Mononuclear cell (primary cell): ENCODE data around the gene PMEPA1. TPM values are rescaled to one million over a fixed set of nuclear protein-coding genes. Genes with fewer than 3 reads are reported as not detected.

Source experiments
- H3K27me3 ChIP-seq: 2 replicates; pipeline ENCODE4 v1.6.0; 2011; ENCODE audit warnings: low read length, control low read depth; ENCODE audit not compliant: insufficient read depth
- H3K4me1 ChIP-seq: 2 replicates; pipeline ENCODE4 v1.5.1; 2011; ENCODE audit warnings: mild to moderate bottlenecking, low read length, control low read depth; ENCODE audit not compliant: insufficient read depth
- H3K4me3 ChIP-seq: 2 replicates; pipeline ENCODE4 v1.5.1; 2011; ENCODE audit warnings: mild to moderate bottlenecking, low read length, moderate library complexity
- H3K9me3 ChIP-seq: 2 replicates; pipeline ENCODE4 v1.5.1; 2011; ENCODE audit warnings: low read depth, mild to moderate bottlenecking, control low read depth, low read length
- total RNA-seq: library from RNA; depleted of rRNA; stranded (reverse); fragments of >200 nt; gene quantifications from one replicate; pipeline ENCODE4 v1.2.3, GENCODE V29; 2012

Gene PMEPA1
- total RNA-seq, 1 donor, result 1.0 TPM

GRCh38 chr20:57671662-57672061 lies 38.2 kb downstream of the PMEPA1 start:
- H3K27me3 ChIP-seq, result no peaks in the 10 kb centered on the region
- H3K4me1 ChIP-seq, result peaks cover 11% of the 10 kb centered on the region
- H3K4me3 ChIP-seq, result no peak overlapping the region
- H3K9me3 ChIP-seq, result no peaks in the 10 kb centered on the region

- H3K4me3 ChIP-seq, result no peak overlapping the region
- peaks cover 8% of the 10 kb centered on the region for H3K4me1 ChIP-seq
- no peaks in the 10 kb centered on the region for H3K27me3 ChIP-seq
- no peaks in the 10 kb centered on the region for H3K9me3 ChIP-seq
Observed at GRCh38 chr20:57671072-57671391, 38.8 kb downstream of the PMEPA1 start.

- H3K4me1 ChIP-seq, result peaks cover 8% of the 10 kb centered on the region
- no peak overlapping the region for H3K4me3 ChIP-seq
- H3K9me3 ChIP-seq, result no peaks in the 10 kb centered on the region
- H3K27me3 ChIP-seq, result no peaks in the 10 kb centered on the region
Observed at GRCh38 chr20:57670288-57671071, 39.3 kb downstream of the PMEPA1 start.

GRCh38 chr20:57669632-57670031 lies 40.2 kb downstream of the PMEPA1 start:
- Histone ChIP-seq H3K4me1 (peaks cover 8% of the 10 kb centered on the region), H3K4me3 (no peak overlapping the region), H3K27me3 (no peaks in the 10 kb centered on the region), H3K9me3 (no peaks in the 10 kb centered on the region)

GRCh38 chr20:57667924-57668782 lies 41.7 kb downstream of the PMEPA1 start:
- Histone ChIP-seq H3K27me3 (no peaks in the 10 kb centered on the region), H3K4me1 (peaks cover 8% of the 10 kb centered on the region), H3K9me3 (no peaks in the 10 kb centered on the region), H3K4me3 (no peak overlapping the region)

GRCh38 chr20:57667388-57667787 lies 42.4 kb downstream of the PMEPA1 start:
- Histone ChIP-seq H3K27me3 (no peaks in the 10 kb centered on the region), H3K9me3 (no peaks in the 10 kb centered on the region), H3K4me1 (peaks cover 1% of the 10 kb centered on the region), H3K4me3 (no peak overlapping the region)

GRCh38 chr20:57666834-57667157 lies 43.0 kb downstream of the PMEPA1 start:
- Histone ChIP-seq H3K9me3 (no peaks in the 10 kb centered on the region), H3K27me3 (no peaks in the 10 kb centered on the region), H3K4me1 (no peaks in the 10 kb centered on the region), H3K4me3 (no peak overlapping the region)

GRCh38 chr20:57666106-57666833 lies 43.5 kb downstream of the PMEPA1 start:
- H3K27me3 ChIP-seq, result no peaks in the 10 kb centered on the region
- no peaks in the 10 kb centered on the region for H3K9me3 ChIP-seq
- no peak overlapping the region for H3K4me3 ChIP-seq
- H3K4me1 ChIP-seq, result no peaks in the 10 kb centered on the region

GRCh38 chr20:57665589-57665971 lies 44.2 kb downstream of the PMEPA1 start:
- Histone ChIP-seq H3K4me3 (no peak overlapping the region), H3K27me3 (no peaks in the 10 kb centered on the region), H3K4me1 (no peaks in the 10 kb centered on the region), H3K9me3 (no peaks in the 10 kb centered on the region)

GRCh38 chr20:57664924-57665588 lies 44.8 kb downstream of the PMEPA1 start:
- Histone ChIP-seq H3K4me1 (no peaks in the 10 kb centered on the region), H3K27me3 (no peaks in the 10 kb centered on the region), H3K4me3 (no peak overlapping the region), H3K9me3 (no peaks in the 10 kb centered on the region)

- Histone ChIP-seq H3K4me3 (no peak overlapping the region), H3K4me1 (no peaks in the 10 kb centered on the region), H3K27me3 (no peaks in the 10 kb centered on the region), H3K9me3 (no peaks in the 10 kb centered on the region)
Observed at GRCh38 chr20:57664476-57664875, 45.3 kb downstream of the PMEPA1 start.

- H3K4me3 ChIP-seq, result no peak overlapping the region
- H3K4me1 ChIP-seq, result no peaks in the 10 kb centered on the region
- no peaks in the 10 kb centered on the region for H3K9me3 ChIP-seq
- H3K27me3 ChIP-seq, result no peaks in the 10 kb centered on the region
Observed at GRCh38 chr20:57663681-57664451, 45.9 kb downstream of the PMEPA1 start.

- Histone ChIP-seq H3K4me3 (no peak overlapping the region), H3K9me3 (no peaks in the 10 kb centered on the region), H3K27me3 (no peaks in the 10 kb centered on the region), H3K4me1 (peaks cover 3% of the 10 kb centered on the region)
Observed at GRCh38 chr20:57663241-57663640, 46.6 kb downstream of the PMEPA1 start.

- Histone ChIP-seq H3K27me3 (no peaks in the 10 kb centered on the region), H3K4me3 (no peak overlapping the region), H3K9me3 (no peaks in the 10 kb centered on the region), H3K4me1 (peaks cover 8% of the 10 kb centered on the region)
Observed at GRCh38 chr20:57662456-57663240, 47.2 kb downstream of the PMEPA1 start.
